HEK293 (cell line): ENCODE data around the gene LILRA6.

Experiments
- CTCF ChIA-PET: fragments of 350-600 bp; formaldehyde crosslinking; extraction: SDS; loops from one replicate; lab custom pipeline; 2021; ENCODE audit warnings: antibody characterized with exemption; lab: Yijun Ruan, JAX
- POLR2A ChIA-PET: fragments of 300-600 bp; formaldehyde crosslinking; extraction: SDS; loops from one replicate; lab custom pipeline; 2020; ENCODE audit warnings: antibody characterized with exemption, inconsistent platforms; lab: Yijun Ruan, JAX
- H3K27ac ChIP-seq: fragments of 200-500 bp; sonication (Bioruptor generic); 2 replicates; pipeline ENCODE4 v1.5.1; 2014; ENCODE audit warnings: low read depth, low read length, control low read depth, inconsistent platforms; ENCODE audit errors: extremely low read depth
- H3K36me3 ChIP-seq, 2 experiments: fragments of 200-500 bp in 1 of 2; sonication (Bioruptor generic) in 1 of 2; 1 replicate in 1 of 2; 2 replicates in 1 of 2; pipeline ENCODE4 v1.5.1; 2014 to 2017; ENCODE audit warnings: inconsistent platforms in 2 of 2, low read length in 2 of 2; ENCODE audit not compliant: control insufficient read depth in 2 of 2, insufficient read depth in 1 of 2
- H3K4me1 ChIP-seq: fragments of 200-500 bp; sonication (Bioruptor generic); 2 replicates; pipeline ENCODE4 v1.5.1; 2014; ENCODE audit warnings: mild to moderate bottlenecking, low read length, inconsistent platforms; ENCODE audit not compliant: control insufficient read depth, insufficient read depth
- H3K4me3 ChIP-seq: 2 replicates; pipeline ENCODE4 v1.5.1; 2011; ENCODE audit warnings: low read depth, mild to moderate bottlenecking, control low read depth, low read length, moderate library complexity
- H3K9me3 ChIP-seq: fragments of 200-500 bp; sonication (Bioruptor generic); 2 replicates; pipeline ENCODE4 v1.5.1; 2014; ENCODE audit warnings: low read depth, low read length, inconsistent platforms; ENCODE audit not compliant: control insufficient read depth, insufficient read depth
- BCL11A ChIP-seq: fragments of 450-650 bp; formaldehyde crosslinking; IDR thresholded peaks from 2 replicates; pipeline ENCODE4 v1.5.1; 2016; ENCODE audit warnings: low read depth, missing biosample characterization, missing genetic modification characterization
- BCL11B ChIP-seq: fragments of 450-650 bp; formaldehyde crosslinking; IDR thresholded peaks from 2 replicates; pipeline ENCODE4 v1.5.1; 2016; ENCODE audit warnings: low read depth, missing biosample characterization, missing genetic modification characterization
- GLIS1 ChIP-seq: fragments of 450-650 bp; formaldehyde crosslinking; IDR thresholded peaks from 2 replicates; pipeline ENCODE4 v1.5.1; 2016; ENCODE audit warnings: missing biosample characterization, missing genetic modification characterization
- INSM2 ChIP-seq: fragments of 450-650 bp; formaldehyde crosslinking; IDR thresholded peaks from 2 replicates; pipeline ENCODE4 v1.5.1; 2016; ENCODE audit warnings: missing biosample characterization, missing genetic modification characterization
- KLF10 ChIP-seq: fragments of 450-650 bp; IDR thresholded peaks from 2 replicates; pipeline ENCODE4 v1.5.1; 2018; ENCODE audit warnings: missing biosample characterization, mild to moderate bottlenecking, missing genetic modification characterization
- MYNN ChIP-seq: fragments of 450-650 bp; formaldehyde crosslinking; IDR thresholded peaks from 2 replicates; pipeline ENCODE4 v1.5.1; 2016; ENCODE audit warnings: missing biosample characterization, missing genetic modification characterization, borderline replicate concordance
- SCRT1 ChIP-seq: fragments of 450-650 bp; formaldehyde crosslinking; IDR thresholded peaks from 2 replicates; pipeline ENCODE4 v1.5.1; 2016; ENCODE audit warnings: missing biosample characterization, missing genetic modification characterization, borderline replicate concordance
- SP7 ChIP-seq: fragments of 450-650 bp; formaldehyde crosslinking; IDR thresholded peaks from 2 replicates; pipeline ENCODE4 v1.5.1; 2016; ENCODE audit warnings: missing biosample characterization, missing genetic modification characterization
- TRIM28 ChIP-seq: IDR thresholded peaks from 2 replicates; pipeline ENCODE4 v1.6.1; 2011; ENCODE audit warnings: low read length, control low read depth, borderline replicate concordance
- ZBTB20 ChIP-seq: fragments of 450-650 bp; formaldehyde crosslinking; IDR thresholded peaks from 2 replicates; pipeline ENCODE4 v1.5.1; 2016; ENCODE audit warnings: missing biosample characterization, missing genetic modification characterization
- ZBTB21 ChIP-seq: fragments of 450-650 bp; formaldehyde crosslinking; IDR thresholded peaks from 2 replicates; pipeline ENCODE4 v1.5.1; 2017; ENCODE audit warnings: missing biosample characterization, missing genetic modification characterization
- ZNF10 ChIP-seq: fragments of 450-650 bp; formaldehyde crosslinking; IDR thresholded peaks from 2 replicates; pipeline ENCODE4 v1.5.1; 2017; ENCODE audit warnings: missing biosample characterization, missing genetic modification characterization
- ZNF112 ChIP-seq: fragments of 450-650 bp; formaldehyde crosslinking; IDR thresholded peaks from 2 replicates; pipeline ENCODE4 v1.5.0; 2017; ENCODE audit warnings: missing biosample characterization, missing genetic modification characterization
- ZNF114 ChIP-seq: fragments of 450-650 bp; formaldehyde crosslinking; IDR thresholded peaks from 2 replicates; pipeline ENCODE4 v1.5.0; 2017; ENCODE audit warnings: missing biosample characterization, missing genetic modification characterization
- ZNF132 ChIP-seq: fragments of 450-650 bp; formaldehyde crosslinking; IDR thresholded peaks from 2 replicates; pipeline ENCODE4 v1.5.1; 2017; ENCODE audit warnings: missing biosample characterization, missing genetic modification characterization, borderline replicate concordance
- ZNF140 ChIP-seq: fragments of 450-650 bp; formaldehyde crosslinking; IDR thresholded peaks from 2 replicates; pipeline ENCODE4 v1.5.1; 2016; ENCODE audit warnings: missing biosample characterization, missing genetic modification characterization
- ZNF18 ChIP-seq: fragments of 450-650 bp; formaldehyde crosslinking; IDR thresholded peaks from 2 replicates; pipeline ENCODE4 v1.5.1; 2016; ENCODE audit warnings: missing biosample characterization, missing genetic modification characterization
- ZNF19 ChIP-seq: fragments of 450-650 bp; formaldehyde crosslinking; IDR thresholded peaks from 2 replicates; pipeline ENCODE4; 2016; ENCODE audit warnings: missing biosample characterization, missing genetic modification characterization, low read depth
- ZNF214 ChIP-seq: fragments of 450-650 bp; formaldehyde crosslinking; IDR thresholded peaks from 2 replicates; pipeline ENCODE4 v1.5.1; 2017; ENCODE audit warnings: missing biosample characterization, mild to moderate bottlenecking, missing genetic modification characterization, borderline replicate concordance
- ZNF221 ChIP-seq: fragments of 450-650 bp; formaldehyde crosslinking; IDR thresholded peaks from 2 replicates; pipeline ENCODE4 v1.5.1; 2017; ENCODE audit warnings: missing biosample characterization, missing genetic modification characterization, borderline replicate concordance
- ZNF341 ChIP-seq: fragments of 450-650 bp; formaldehyde crosslinking; IDR thresholded peaks from 2 replicates; pipeline ENCODE4; 2016; ENCODE audit warnings: low read depth, missing biosample characterization, missing genetic modification characterization
- ZNF354C ChIP-seq: fragments of 450-650 bp; formaldehyde crosslinking; IDR thresholded peaks from 2 replicates; pipeline ENCODE4 v1.5.1; 2016; ENCODE audit warnings: missing biosample characterization, missing genetic modification characterization, low read depth, borderline replicate concordance
- ZNF362 ChIP-seq: fragments of 450-650 bp; formaldehyde crosslinking; IDR thresholded peaks from 2 replicates; pipeline ENCODE4 v1.5.1; 2016; ENCODE audit warnings: missing biosample characterization, missing genetic modification characterization
- ZNF426 ChIP-seq: fragments of 450-650 bp; formaldehyde crosslinking; IDR thresholded peaks from 2 replicates; pipeline ENCODE4 v1.5.1; 2017; ENCODE audit warnings: missing biosample characterization, missing genetic modification characterization, mild to moderate bottlenecking, inconsistent platforms, moderate library complexity
- ZNF433 ChIP-seq: fragments of 450-650 bp; formaldehyde crosslinking; IDR thresholded peaks from 2 replicates; pipeline ENCODE4 v1.5.1; 2016; ENCODE audit warnings: missing biosample characterization, missing genetic modification characterization, low read depth
- ZNF521 ChIP-seq: fragments of 450-650 bp; formaldehyde crosslinking; IDR thresholded peaks from 2 replicates; pipeline ENCODE4 v1.5.1; 2017; ENCODE audit warnings: missing biosample characterization, mild to moderate bottlenecking, missing genetic modification characterization
- ZNF626 ChIP-seq: fragments of 450-650 bp; sonication (Bioruptor Pico); formaldehyde crosslinking; IDR thresholded peaks from 2 replicates; pipeline ENCODE4 v1.5.1; 2018; ENCODE audit warnings: missing biosample characterization, missing genetic modification characterization, inconsistent platforms
- ZNF654 ChIP-seq: fragments of 450-650 bp; formaldehyde crosslinking; IDR thresholded peaks from 2 replicates; pipeline ENCODE4 v1.5.1; 2016; ENCODE audit warnings: low read depth, missing biosample characterization, missing genetic modification characterization
- ZNF692 ChIP-seq: fragments of 450-650 bp; formaldehyde crosslinking; IDR thresholded peaks from 2 replicates; pipeline ENCODE4 v1.5.1; 2016; ENCODE audit warnings: missing biosample characterization, missing genetic modification characterization
- ZNF707 ChIP-seq: fragments of 450-650 bp; formaldehyde crosslinking; IDR thresholded peaks from 2 replicates; pipeline ENCODE4 v1.5.1; 2016; ENCODE audit warnings: missing biosample characterization, missing genetic modification characterization
- ZNF776 ChIP-seq: fragments of 450-650 bp; formaldehyde crosslinking; IDR thresholded peaks from 2 replicates; pipeline ENCODE4 v1.5.0; 2017; ENCODE audit warnings: missing biosample characterization, missing genetic modification characterization, borderline replicate concordance

Gene LILRA6

GRCh38 chr19:54209811-54210494 lies 32.6 kb downstream of the LILRA6 start (continued):
- TF ChIP-seq ZNF362 (tag by site-specific recombination) (no peak), ZNF10 (tag by site-specific recombination) (peak; percentile 26; the same call in 1 of the 2 replicates), ZNF214 (tag by site-specific recombination) (no peak), ZNF114 (tag by site-specific recombination) (no peak), ZNF354C (no peak), ZNF221 (tag by site-specific recombination) (no peak), ZNF433 (tag by site-specific recombination) (no peak), ZNF132 (tag by site-specific recombination) (no peak), ZBTB20 (tag by site-specific recombination) (peak; percentile 95), ZNF521 (tag by site-specific recombination) (no peak), ZNF112 (tag by site-specific recombination) (no peak), INSM2 (tag by site-specific recombination) (no peak), ZNF140 (tag by site-specific recombination) (0 out of 2 replicates have a peak, but pooled peaks have one; percentile 41), ZNF426 (tag by site-specific recombination) (no peak), KLF10 (tag by site-specific recombination) (peak; percentile 49; the same call in 1 of the 2 replicates), SCRT1 (tag by site-specific recombination) (0 out of 2 replicates have a peak, but pooled peaks have one; percentile 38), SP7 (peak; percentile 87), ZNF707 (tag by site-specific recombination) (no peak), TRIM28 (no peak; the same call in none of the 2 replicates), ZNF626 (tag by site-specific recombination) (no peak), ZBTB21 (no peak), ZNF776 (no peak)

GRCh38 chr19:54209058-54209810 lies 33.4 kb downstream of the LILRA6 start:
- POLR2A ChIA-PET: interaction anchor here (1.0 to 9.1 kb wide), 6 partner anchors 8 to 94 kb away, joined by 3 to 152 read pairs (median 6); partner anchors contain the start of genes CNOT3, LENG1, MBOAT7 and PRPF31
- H3K9me3 ChIP-seq: no peaks in the 10 kb centered on the region
- peaks cover 28 to 52% of the 10 kb centered on the region in 2 experiments for H3K36me3 ChIP-seq
- peak overlapping the region; percentile 71 for H3K27ac ChIP-seq
- CTCF ChIA-PET: interaction anchor here (0.7 to 2.2 kb wide), 3 partner anchors 23 to 57 kb away, joined by 3 to 14 read pairs (median 5); no protein-coding TSS in a partner anchor
- H3K4me1 ChIP-seq: peaks cover 26% of the 10 kb centered on the region
- H3K4me3 ChIP-seq: no peak overlapping the region
- TF ChIP-seq ZNF654 (tag by site-specific recombination) (no peak), ZNF341 (tag by site-specific recombination) (no peak), GLIS1 (tag by site-specific recombination) (peak; percentile 89), ZNF19 (no peak), ZNF18 (peak; percentile 41; the same call in 1 of the 2 replicates), BCL11A (tag by site-specific recombination) (peak; percentile 92), ZNF692 (tag by site-specific recombination) (peak; percentile 42; the same call in 1 of the 2 replicates), BCL11B (peak; percentile 95), MYNN (tag by site-specific recombination) (no peak)
